CD1c-positive myeloid dendritic cell (primary cell): ENCODE results near the gene OR7G2.
"Not testable (repeated sequence)": the region's sequence is repeated elsewhere in the genome, so short reads cannot be mapped to it uniquely, and the experiment has no call there.

ENCODE experiments used
- DNase-seq: peaks from one replicate; pipeline ENCODE4 v3.0.0-alpha.2; 2016; ENCODE audit errors: extremely low spot score

The OR7G2 gene

DNA sequence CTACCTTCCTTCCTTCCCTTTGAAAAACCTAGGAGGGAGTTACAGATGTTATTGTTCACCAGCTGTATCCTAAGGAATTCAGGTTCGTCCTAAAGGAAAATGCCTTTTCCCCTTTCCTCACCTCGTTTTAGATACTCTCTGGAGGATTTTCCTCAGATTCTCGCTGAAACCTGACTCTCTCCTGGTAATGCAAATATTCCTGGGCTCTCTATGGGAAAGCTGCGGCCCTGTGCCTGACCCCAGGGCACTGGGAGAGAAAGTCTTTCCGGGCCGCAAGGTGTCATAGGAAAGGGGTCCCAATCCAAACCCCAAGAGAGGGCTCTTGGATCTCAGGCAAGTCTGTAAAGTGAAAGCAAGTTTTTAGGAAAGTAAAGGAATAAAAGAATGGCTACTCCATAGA is 33.5 kb downstream of the OR7G2 start:
- DNase-seq: no peak

DNA sequence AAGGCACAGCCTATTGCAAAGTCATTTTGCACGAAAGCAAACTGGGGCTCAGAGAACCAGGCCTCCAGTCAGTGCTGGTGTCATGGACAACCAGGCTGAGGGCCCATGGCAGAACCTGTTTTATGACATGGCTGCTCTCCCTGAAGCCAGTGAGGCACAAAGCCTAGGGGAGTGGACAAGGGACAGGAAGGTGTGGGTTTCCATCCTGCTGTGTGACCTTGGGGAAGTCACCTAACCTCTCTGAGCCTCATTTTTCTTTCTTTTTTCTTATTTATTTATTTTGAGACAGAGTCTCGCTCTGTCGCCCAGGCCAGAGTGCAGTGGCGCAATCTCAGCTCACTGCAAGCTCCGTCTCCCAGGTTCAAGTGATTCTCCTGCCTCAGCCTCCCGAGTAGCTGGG is 35.6 kb downstream of the OR7G2 start:
- DNase-seq: not testable (repeated sequence)

DNA sequence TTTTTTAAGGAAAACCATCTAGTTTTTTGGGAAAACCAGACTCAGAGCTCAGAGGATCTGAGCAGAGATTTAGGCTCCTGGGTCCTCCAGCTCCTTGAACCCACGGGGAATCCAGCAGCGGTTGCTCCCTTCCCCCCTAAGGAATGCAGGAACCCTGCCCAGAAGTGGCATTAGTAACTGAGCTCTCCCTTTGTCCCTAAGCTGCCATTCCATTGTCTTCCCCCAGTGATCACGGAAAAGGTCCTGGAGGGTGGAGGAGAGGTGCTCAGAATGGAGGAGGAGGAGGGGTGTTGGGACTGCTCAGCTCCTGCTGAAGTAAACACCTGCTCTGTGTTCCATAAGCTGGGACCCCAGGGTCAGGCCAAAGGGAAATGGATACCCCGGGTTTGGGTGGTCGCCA is 37.2 kb downstream of the OR7G2 start:
- no peak for DNase-seq

DNA sequence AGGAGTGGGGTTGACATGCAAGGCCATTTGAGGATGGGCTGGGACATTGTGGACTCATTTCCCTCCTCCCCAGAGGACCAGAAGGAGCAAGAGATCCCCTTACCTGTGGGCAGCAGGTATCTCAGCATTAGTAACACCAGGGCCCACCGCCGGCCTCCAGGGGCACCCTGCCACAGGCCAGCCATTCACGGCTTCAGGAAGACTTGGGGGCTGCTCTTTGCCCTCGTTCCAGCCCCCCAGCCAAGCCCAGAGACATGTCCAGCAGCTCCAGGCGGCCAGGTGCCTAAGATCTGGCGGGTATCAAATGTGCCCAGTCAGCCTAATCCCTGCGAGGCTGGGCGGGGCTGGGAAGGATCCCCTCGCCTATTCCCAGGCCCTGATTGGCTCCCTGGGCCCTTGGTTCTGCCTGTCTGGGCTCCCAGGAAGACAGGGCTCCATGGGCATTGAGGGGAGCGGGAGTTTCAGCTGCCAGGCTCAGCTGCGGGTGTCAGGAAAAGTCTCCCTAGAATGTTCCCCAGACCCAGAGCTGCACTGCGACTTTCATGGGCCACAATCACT is 41.7 kb downstream of the OR7G2 start:
- no peak for DNase-seq

DNA sequence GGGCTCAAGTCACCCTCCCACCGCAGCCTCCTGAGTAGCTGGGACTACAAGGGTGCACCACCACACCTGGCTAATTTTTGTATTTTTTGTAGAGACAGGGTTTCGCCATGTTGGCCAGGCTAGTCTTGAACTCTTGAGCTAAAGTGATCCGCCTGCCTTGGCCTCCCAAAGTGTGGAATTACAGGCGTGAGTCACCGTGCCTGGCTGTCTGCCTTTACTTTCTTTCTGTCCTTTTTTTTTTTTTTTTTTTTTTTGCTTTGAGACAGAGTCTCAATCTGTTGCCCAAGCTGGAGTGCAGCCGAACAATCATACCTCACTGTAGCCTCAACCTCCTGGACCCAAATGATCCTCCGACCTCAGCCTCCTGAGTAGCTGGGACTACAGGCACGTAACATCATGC is 45.4 kb downstream of the OR7G2 start:
- DNase-seq: no peak

DNA sequence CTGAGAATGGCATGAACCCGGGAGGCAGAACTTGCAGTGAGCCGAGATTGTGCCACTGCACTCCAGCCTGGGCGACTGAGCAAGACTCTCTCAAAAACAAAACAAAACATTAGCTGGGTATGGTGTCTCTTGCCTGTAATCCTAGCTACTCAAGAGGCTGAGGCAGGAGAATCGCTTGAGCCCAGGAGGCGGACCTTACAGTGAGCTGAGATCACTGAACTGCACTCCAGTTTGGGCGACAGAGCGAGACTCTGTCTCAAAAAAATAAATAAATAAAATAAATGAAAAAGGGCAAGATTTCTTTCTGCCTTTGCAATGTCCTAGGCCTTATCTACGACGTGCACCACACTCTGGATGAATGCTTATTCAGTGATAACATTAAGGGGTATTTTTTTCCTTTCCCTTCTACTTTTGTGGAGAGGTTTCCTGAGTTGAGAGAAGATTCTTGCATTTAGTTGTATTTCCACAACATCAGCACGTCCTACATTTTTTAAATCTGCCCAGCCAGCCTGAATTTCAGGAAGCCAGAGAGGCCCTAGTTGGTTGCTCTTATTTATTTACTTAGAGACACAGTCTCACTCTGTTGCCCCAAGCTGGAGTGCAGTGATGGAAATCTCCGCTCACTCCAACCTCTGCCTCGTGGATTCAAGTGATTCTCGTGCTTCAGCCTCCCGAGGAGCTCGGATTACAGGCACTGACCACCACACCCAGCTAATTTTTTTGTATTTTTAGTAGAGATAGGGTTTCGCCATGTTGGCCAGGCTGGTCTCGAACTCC is 46.5 kb downstream of the OR7G2 start:
- no peak for DNase-seq

DNA sequence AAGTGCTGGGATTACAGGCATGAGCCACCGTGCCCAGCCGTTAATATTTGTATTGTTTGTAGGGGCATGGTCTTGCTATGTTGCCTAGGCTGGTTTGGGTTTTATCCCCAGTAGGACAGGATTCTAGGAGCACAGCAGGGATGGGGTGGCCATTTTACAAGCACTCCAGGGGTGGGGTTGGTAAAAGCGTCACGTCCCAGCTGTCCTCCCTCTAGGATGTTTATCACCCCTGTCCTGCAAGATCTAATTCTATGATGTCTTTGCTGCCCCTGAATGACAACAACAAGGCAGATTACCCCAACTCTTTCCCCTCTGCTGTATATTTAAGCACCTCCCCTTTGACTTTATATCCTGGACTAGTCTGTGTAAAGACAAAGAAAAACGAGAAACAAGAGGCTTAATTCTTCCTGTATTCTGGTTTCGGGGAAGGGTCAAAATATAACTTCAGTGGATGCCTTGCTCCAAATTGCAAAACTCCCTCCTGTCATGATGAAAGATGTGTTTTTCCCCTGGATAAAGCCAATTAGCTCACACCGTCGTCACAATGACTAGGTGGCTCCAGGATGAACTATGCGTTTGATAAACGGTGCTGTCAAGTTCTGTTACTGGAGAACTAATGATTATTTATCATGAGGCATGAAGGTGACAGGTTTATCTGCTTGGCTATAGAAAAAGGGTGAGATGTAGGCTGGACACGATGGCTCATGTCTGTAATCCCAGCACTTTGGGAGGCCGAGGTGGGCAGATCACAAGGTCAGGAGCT is 48.2 kb downstream of the OR7G2 start:
- peak; percentile 10 for DNase-seq

DNA sequence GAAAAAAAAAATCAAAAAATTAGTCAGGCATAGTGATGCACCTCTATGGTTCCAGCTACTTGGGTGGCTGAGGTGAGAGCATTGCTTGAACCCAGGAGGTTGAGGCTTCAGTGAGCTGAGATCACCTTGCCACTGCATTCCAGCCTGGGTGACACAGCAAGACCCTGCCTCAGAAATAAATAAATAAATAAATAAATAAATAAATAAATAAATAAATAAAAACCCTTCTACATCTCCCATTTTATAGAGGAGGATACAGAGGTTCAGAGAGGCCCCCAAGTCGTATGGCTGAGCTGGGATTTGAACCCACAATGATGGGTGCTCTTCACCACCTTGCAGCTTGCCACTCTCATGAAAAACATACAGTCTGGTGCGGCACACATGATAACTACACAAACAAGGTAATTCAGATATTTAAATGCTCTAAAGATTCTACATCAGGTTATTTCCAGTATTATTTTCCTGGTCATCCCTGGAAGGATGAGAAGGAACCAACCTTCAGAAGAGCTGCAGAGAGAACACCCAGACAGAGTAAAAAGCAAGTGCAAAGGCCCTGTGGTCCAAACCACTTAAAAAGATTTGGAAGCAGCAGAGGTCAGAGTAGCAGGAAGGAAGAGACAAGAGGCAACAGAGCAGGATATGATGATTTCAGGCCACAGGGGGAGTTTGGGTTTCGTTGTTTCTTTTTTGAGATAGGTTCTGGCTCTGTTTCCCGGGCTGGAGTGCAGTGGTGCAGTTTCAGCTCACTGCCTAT is 49.6 kb downstream of the OR7G2 start:
- no peak for DNase-seq

DNA sequence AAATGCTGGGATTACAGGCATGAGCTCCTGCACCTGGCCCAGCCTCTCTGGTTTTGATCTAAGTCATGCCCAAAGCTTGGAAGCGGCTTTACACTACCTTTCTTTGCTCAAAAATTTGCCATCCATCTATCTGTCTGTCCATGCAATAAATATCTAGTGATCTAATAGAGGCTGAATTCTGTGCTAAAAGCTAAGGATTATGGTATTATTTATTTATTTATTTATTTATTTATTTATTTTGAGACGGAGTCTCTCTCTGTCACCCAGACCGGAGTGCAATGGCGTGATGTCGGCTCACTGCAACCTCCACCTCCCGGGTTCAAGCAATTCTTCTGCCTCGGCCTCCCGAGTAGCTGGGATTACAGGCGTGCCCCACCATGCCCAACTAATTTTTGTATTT is 51.1 kb downstream of the OR7G2 start:
- DNase-seq: not testable (repeated sequence)

DNA sequence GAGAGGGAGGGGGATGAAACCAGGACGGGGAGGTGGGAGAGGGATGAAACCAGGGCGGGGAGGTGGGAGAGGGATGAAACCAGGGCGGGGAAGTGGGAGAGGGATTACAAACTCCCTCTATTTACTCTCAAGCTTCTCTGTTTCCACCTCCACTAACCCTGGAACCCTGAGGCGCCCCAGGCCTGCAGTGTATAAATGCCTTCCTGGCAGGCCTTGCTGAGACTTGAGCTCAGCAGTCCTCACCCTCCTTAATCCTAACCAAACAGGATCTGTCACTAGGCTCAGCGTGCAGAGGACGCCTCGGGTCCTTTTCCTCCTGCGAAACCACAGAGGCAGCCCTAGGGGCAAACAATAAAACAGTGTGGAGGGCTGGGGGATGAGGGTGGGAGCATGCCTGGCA is 52.5 kb downstream of the OR7G2 start:
- DNase-seq: no peak

DNA sequence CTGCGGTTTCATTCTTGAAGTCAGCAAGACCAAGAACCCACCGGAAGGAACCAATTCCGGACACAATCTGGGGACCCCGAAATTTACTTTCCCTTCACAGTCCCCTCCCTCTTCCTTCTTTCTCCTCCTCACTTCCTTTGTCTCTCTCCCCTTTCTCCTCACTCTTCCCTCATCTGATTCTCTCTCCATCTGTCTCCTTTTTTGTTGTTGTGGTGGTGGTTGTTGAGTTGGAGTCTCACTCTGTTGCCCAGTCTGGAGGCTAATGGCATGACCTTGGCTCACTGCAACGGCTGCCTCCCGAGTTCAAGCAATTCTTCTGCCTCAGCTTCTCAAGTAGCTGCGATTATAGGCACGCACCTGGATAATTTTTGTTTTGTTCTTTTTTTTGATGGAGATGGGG is 53.1 kb downstream of the OR7G2 start:
- DNase-seq: no peak

DNA sequence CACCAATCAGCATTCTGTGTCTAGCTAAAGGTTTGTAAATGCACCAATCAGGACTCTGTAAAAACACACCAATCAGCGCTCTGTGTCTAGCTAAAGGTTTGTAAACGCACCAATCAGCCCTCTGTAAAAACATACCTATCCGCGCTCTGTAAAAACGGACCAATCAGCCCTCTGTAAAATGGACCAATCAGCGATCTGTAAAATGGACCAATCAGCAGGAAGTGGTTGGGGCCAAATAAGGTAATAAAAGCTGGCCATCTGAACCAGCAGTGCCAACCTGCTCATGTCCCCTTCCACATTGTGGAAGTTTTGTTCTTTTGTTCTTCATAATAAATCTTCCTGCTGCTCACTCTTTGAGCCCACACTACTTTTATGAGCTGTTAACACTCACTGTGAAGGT is 53.6 kb downstream of the OR7G2 start:
- DNase-seq: not testable (repeated sequence)

DNA sequence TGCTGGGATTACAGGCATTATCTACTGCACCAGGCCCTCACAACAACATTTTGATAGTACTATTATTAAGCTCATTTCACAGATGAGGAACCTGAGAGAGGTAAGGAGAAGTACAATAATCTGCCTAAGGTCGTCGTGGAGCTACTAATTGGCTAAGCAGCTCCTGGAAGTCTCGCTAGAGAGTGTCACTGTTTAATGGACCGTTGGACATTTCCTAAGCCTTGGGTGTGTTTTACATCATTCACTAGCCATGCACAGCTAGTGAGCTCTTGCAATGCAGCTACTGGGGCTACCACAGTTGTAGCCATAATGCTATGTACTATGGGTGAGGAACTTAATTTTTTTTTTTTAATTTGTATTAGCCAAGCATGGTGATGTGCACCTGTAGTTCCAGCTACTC is 54.4 kb downstream of the OR7G2 start:
- DNase-seq: no peak
